Kidney (tissue), 14 donors: ENCODE data around the gene NEK7. TPM values are rescaled to one million over a fixed set of nuclear protein-coding genes. Genes with fewer than 3 reads are reported as not detected.
A peak's percentile ranks its signal among the peaks of the same experiment; 100 is the strongest.

Experiments used
- DNase-seq, 5 donors: peaks; one replicate each; pipeline ENCODE4 v3.0.0-alpha.2; 2013 to 2020
- FAIRE-seq: peaks from 2 replicates; lab custom pipeline; 2012; peaks lifted over from hg19 to GRCh38; lab: Jason Lieb, UNC
- H3K27ac ChIP-seq, 2 donors: one replicate each; pipeline ENCODE4 v1.7.0; 2013; ENCODE audit warnings: low read depth in 2 of 2, low read length in 2 of 2, inconsistent platforms in 1 of 2
- H3K27me3 ChIP-seq: one replicate; pipeline ENCODE4 v1.7.1; 2013; ENCODE audit warnings: low read length, inconsistent platforms; ENCODE audit not compliant: control insufficient read depth, insufficient read depth
- H3K36me3 ChIP-seq, 3 donors: one replicate each; pipeline versions ENCODE4 v1.7.0 to v1.7.1; 2013; ENCODE audit warnings: low read length in 3 of 3, control low read depth in 1 of 3, inconsistent platforms in 1 of 3; ENCODE audit not compliant: insufficient read depth in 3 of 3, control insufficient read depth in 2 of 3
- H3K4me1 ChIP-seq, 3 donors: one replicate each; pipeline versions ENCODE4 v1.7.0 to v1.7.1; 2013; ENCODE audit warnings: low read length in 3 of 3, inconsistent platforms in 1 of 3, low read depth in 1 of 3; ENCODE audit not compliant: control insufficient read depth in 2 of 3, insufficient read depth in 2 of 3
- H3K4me3 ChIP-seq, 3 donors: one replicate each; pipeline versions ENCODE4 v1.7.0 to v1.8.1; 2013; ENCODE audit warnings: low read length in 3 of 3, control low read depth in 1 of 3, inconsistent platforms in 1 of 3
- H3K9ac ChIP-seq, 3 donors: one replicate each; pipeline versions ENCODE4 v1.7.0 to v1.7.1; 2013; ENCODE audit warnings: low read length in 3 of 3, control low read depth in 1 of 3, inconsistent platforms in 1 of 3
- H3K9me3 ChIP-seq, 3 donors: one replicate each; pipeline versions ENCODE4 v1.7.0 to v1.7.1; 2013; ENCODE audit warnings: low read length in 3 of 3, control low read depth in 1 of 3, inconsistent platforms in 1 of 3; ENCODE audit not compliant: control insufficient read depth in 2 of 3, insufficient read depth in 1 of 3
- intact Hi-C: fragments of 100-400 bp; cut with DNase I; formaldehyde crosslinking; loops from one replicate; pipeline ENCODE4 v1.11.1; 2022
- polyA plus RNA-seq: library from polyadenylated mRNA; stranded (reverse); fragments of 350-450 nt; fragmentation: Illumina TruSeq; extraction: RNeasy Lipid Tissue Mini Kit (QIAGEN cat#74804); gene quantifications from one replicate; pipeline ENCODE4 v1.2.3, GENCODE V29; 2014; ENCODE audit warnings: low read depth, low replicate concordance; ENCODE audit not compliant: insufficient read depth
- total RNA-seq: library from RNA; stranded (reverse); fragmentation: NEBNext Ultra II Directional; extraction: Animal tissue kit (Norgen Biotek cat#: 25700); gene quantifications from one replicate; pipeline ENCODE4 v1.2.1, GENCODE V29; 2021
- TF ChIP-seq, protein P1 (sequence below): IDR thresholded peaks from 3 replicates; pipeline ENCODE4 v1.5.1; 2012; ENCODE audit warnings: mild to moderate bottlenecking, moderate library complexity, borderline replicate concordance; ENCODE audit not compliant: insufficient read depth; ENCODE audit errors: extremely low read depth
- donor health status: control.
- donor health status: control.
- donor health status: control.
- donor health status: control.
- donor health status: control.
- donor health status: DM: yes; HTN: yes; CAD: no.
- donor health status: Normal renal cell carcinoma (clear cell type).

NEK7 gene
- total and polyA plus RNA-seq, 2 donors from 2014 or later: 17.3 to 65.5 TPM

- Histone ChIP-seq H3K36me3 (no peaks in the 10 kb centered on the region), H3K9ac (no peak overlapping the region), H3K9me3 (no peaks in the 10 kb centered on the region), H3K27me3 (no peaks in the 10 kb centered on the region), H3K4me3 (no peak overlapping the region), H3K27ac (no peak overlapping the region), H3K4me1 (no peaks in the 10 kb centered on the region)
- TF ChIP-seq, protein P1, sequence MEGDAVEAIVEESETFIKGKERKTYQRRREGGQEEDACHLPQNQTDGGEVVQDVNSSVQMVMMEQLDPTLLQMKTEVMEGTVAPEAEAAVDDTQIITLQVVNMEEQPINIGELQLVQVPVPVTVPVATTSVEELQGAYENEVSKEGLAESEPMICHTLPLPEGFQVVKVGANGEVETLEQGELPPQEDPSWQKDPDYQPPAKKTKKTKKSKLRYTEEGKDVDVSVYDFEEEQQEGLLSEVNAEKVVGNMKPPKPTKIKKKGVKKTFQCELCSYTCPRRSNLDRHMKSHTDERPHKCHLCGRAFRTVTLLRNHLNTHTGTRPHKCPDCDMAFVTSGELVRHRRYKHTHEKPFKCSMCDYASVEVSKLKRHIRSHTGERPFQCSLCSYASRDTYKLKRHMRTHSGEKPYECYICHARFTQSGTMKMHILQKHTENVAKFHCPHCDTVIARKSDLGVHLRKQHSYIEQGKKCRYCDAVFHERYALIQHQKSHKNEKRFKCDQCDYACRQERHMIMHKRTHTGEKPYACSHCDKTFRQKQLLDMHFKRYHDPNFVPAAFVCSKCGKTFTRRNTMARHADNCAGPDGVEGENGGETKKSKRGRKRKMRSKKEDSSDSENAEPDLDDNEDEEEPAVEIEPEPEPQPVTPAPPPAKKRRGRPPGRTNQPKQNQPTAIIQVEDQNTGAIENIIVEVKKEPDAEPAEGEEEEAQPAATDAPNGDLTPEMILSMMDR: no peak
- FAIRE-seq (no peak), DNase-seq (no peak)
- intact Hi-C loops: no loop called here
Measured at GRCh38 chr1:198357937-198358336, 201.1 kb downstream of the NEK7 start.

DNA sequence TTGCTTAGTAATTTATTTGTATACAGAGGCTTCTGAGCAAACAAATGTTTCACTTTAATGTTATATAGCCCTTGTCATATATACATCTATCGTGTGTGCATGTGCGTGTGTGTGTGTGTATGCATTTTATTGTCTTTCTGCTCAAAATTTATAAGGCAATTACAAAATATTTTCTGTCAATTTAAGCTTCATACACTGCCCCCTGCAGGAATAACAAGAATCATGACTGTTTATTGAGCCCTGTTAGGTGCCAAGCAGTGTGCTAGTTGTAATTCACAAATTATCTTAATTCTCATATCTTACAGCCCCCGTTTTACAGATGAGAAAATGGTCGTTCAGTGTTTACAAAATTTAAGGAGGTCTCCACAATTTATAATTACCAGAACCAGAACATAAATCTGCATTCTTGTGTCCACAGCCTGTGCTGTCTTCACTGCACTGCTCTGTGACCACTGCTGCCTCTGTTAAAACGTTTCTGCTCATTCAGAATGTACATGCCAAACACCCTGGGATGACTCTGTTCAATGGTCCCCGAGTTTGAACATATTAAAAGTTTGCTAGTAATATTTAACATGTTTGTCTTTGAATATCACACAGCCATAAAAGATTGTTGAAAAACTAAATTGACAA, 202.3 kb downstream of the NEK7 start:
- Histone ChIP-seq H3K9me3 (no peaks in the 10 kb centered on the region), H3K4me3 (no peak overlapping the region), H3K27ac (no peak overlapping the region), H3K9ac (no peak overlapping the region), H3K4me1 (no peaks in the 10 kb centered on the region), H3K36me3 (no peaks in the 10 kb centered on the region), H3K27me3 (no peaks in the 10 kb centered on the region)
- TF ChIP-seq, protein P1: peak; percentile 28
- intact Hi-C loops: no loop called here
- peak in 1 of 5 donors; percentile 13 for DNase-seq
- no peak for FAIRE-seq

DNA sequence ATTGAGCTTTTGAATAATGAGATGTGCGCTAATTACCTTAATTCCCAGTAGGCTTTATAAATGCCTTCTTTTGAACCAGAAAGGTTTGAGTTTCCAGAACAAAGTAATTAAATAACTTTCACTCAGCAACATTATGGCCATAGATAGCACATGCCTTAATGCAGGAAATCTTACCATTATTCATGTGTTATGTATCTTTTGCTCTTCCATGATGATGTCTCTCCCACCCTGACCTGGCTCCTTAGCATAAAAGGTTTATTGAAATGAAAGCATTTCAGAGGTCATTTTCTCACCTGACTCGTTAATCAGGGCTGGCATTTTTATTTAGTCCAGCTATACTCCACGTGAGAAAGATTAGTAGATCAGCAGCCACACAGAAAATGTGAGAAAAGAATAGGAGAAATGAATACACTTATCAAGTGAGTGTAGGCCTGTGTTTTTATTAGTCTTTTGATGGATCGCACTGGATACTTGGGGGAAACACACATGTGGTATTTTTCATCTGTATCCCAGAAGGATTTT, 203.5 kb downstream of the NEK7 start:
- FAIRE-seq: no peak
- TF ChIP-seq, protein P1: no peak
- DNase-seq: peak in 2 of 5 donors; percentile 13 to 15
- Histone ChIP-seq H3K36me3 (no peaks in the 10 kb centered on the region), H3K4me3 (no peak overlapping the region), H3K9ac (no peak overlapping the region), H3K9me3 (no peaks in the 10 kb centered on the region), H3K27me3 (no peaks in the 10 kb centered on the region), H3K4me1 (no peaks in the 10 kb centered on the region), H3K27ac (no peak overlapping the region)
- intact Hi-C loops: no loop called here
